H1 (cell line): Measurements from ENCODE around the gene C12orf43. TPM values are rescaled to one million over a fixed set of nuclear protein-coding genes. Genes with fewer than 3 reads are reported as not detected.

Experiments
- CEBPB ChIP-seq: IDR thresholded peaks from 2 replicates; pipeline ENCODE4 v1.6.1; 2012; ENCODE audit warnings: low read depth, low read length
- E2F6 ChIP-seq: IDR thresholded peaks from 2 replicates; pipeline ENCODE4 v1.6.1; 2012; ENCODE audit warnings: inconsistent platforms
- EZH2 ChIP-seq: fragments of 200-600 bp; sonication (generic); IDR thresholded peaks from 2 replicates; pipeline ENCODE4 v1.7.1; 2012; ENCODE audit warnings: low read depth, mild to moderate bottlenecking, moderate library complexity, low read length, inconsistent platforms; ENCODE audit not compliant: severe bottlenecking
- SIN3A ChIP-seq, 2 experiments: IDR thresholded peaks in 1 of 2; conservative IDR thresholded peaks in 1 of 2; 2 replicates each; pipeline ENCODE4 v1.6.1; 2011 to 2012; ENCODE audit warnings: low read length in 2 of 2, improper control_type of control experiment in 1 of 2, low read depth in 1 of 2, mild to moderate bottlenecking in 1 of 2
- SP4 ChIP-seq: IDR thresholded peaks from 2 replicates; pipeline ENCODE4 v1.6.1; 2012; ENCODE audit warnings: low read length, inconsistent platforms
- polyA plus RNA-seq, 7 experiments: library from polyadenylated mRNA; depleted of rRNA in 3 of 7; stranded (reverse) in 5 of 7; unstranded in 2 of 7; fragments of >200 nt in 5 of 7; fragments of 200-250 nt in 2 of 7; gene quantifications; 1 replicate in 5 of 7; 2 replicates in 1 of 7; 4 replicates in 1 of 7; pipeline versions ENCODE4 v1.2.1 to v1.2.3, GENCODE V29; 2011 to 2013; ENCODE audit warnings: missing spikeins in 2 of 7, mixed read lengths in 2 of 7
- total RNA-seq: library from RNA; stranded (reverse); fragmentation: NEBNext Ultra II Directional; extraction: Animal tissue kit (Norgen Biotek cat#: 25700); gene quantifications from 2 replicates; pipeline ENCODE4 v1.2.1, GENCODE V29; 2021
- TF ChIP-seq, protein P1 (sequence below): IDR thresholded peaks from 2 replicates; pipeline ENCODE4 v1.6.1; 2011; ENCODE audit warnings: low read depth, mild to moderate bottlenecking, low read length; ENCODE audit not compliant: insufficient read depth

C12orf43 gene
- total and polyA plus RNA-seq, 2 of the 8 experiments (the other 6 are each of a cell fraction or from before 2014, with no cell fraction given), result 9.2 to 22.3 TPM

DNA sequence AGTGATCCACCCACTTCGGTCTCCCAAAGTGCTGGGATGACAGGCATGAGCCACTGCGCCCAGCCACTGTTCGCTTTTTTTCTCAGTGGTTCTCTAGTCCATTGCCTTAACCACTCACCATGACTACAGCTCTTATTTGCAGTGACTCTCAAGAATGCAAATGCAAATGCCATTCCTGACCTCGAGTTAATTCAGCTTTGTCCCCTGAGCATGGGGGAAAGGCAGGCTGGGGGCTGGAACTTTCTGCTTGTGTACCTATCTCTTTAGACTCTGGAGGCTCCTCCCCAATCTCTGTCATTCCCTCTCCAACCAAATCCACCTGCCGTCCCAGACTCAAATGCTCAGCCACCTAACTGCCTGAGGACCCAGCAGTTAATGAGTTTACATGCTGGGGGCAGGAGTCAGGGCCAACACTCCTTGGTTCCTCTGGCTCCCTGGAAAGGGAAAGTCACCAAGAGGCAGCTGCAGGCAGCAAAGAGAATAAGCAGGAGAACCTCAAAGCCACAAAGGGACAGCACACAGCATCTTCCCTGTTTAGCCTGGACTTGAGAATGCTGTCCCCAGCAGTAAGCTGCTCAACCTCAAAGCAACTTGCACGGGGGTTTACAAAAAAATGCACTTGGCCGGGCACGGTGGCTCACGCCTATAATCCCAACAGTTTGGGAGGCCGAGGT lies 43.3 kb downstream of the C12orf43 start (continued):
- TF ChIP-seq EZH2, result no peak
- TF ChIP-seq, protein P1, sequence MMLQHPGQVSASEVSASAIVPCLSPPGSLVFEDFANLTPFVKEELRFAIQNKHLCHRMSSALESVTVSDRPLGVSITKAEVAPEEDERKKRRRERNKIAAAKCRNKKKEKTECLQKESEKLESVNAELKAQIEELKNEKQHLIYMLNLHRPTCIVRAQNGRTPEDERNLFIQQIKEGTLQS, result no peak
- TF ChIP-seq SIN3A (conservative IDR thresholded peaks at IDR 0.05 in 1 of 2, IDR thresholded peaks at IDR 0.05 in 1 of 2; ENCODE audit: low read depth in 1 of 2, low read length in 2 of 2), result no peak
- TF ChIP-seq E2F6, result no peak
- TF ChIP-seq CEBPB, result no peak
- no peak for TF ChIP-seq SP4
- TF ChIP-seq, all 59 proteins: peak for 5
